GM12878 (cell line): ENCODE results near the gene UNC13D. TPM values are rescaled to one million over a fixed set of nuclear protein-coding genes. Genes with fewer than 3 reads are reported as not detected.

Source experiments
- ATAC-seq: fragments of 200-7000 bp; cut with Tn5 transposase; 3 replicates; pipeline ENCODE4 v1.9.1; 2020; ENCODE audit warnings: mild to moderate bottlenecking, moderate library complexity
- BruUV-seq: library from RNA; stranded (reverse); fragments of 400-500 nt; replicated peaks from 2 replicates; lab custom pipeline; 2021; lab: Mats Ljungman, UMichigan
- CTCF ChIA-PET: fragments of 300-600 bp; sonication (Branson Sonifier 250); formaldehyde crosslinking; extraction: SDS; loops from one replicate; lab custom pipeline; 2021; ENCODE audit warnings: inconsistent platforms; lab: Yijun Ruan, JAX
- POLR2A ChIA-PET: fragments of 350-600 bp; formaldehyde crosslinking; extraction: SDS; loops from one replicate; lab custom pipeline; 2021; ENCODE audit warnings: inconsistent platforms; lab: Charles Lee
- RAD21 ChIA-PET: fragments of 300-600 bp; sonication (Branson Sonifier 250); formaldehyde crosslinking; loops from one replicate; lab custom pipeline; 2023; ENCODE audit warnings: antibody characterized with exemption; ENCODE audit not compliant: unreplicated experiment; lab: Charles Lee
- SMC1A ChIA-PET: fragments of 300-600 bp; sonication (Branson Sonifier 250); formaldehyde crosslinking; loops from one replicate; lab custom pipeline; 2023; ENCODE audit not compliant: unreplicated experiment, uncharacterized antibody; lab: Charles Lee
- DNase-seq: peaks from one replicate; pipeline ENCODE4 v3.0.0-alpha.2; 2011; ENCODE audit warnings: low read depth, low spot score
- FAIRE-seq: peaks from 3 replicates; lab custom pipeline; 2011; peaks lifted over from hg19 to GRCh38; lab: Jason Lieb, UNC
- H2AFZ ChIP-seq: 2 replicates; pipeline ENCODE4 v1.6.0; 2011; ENCODE audit warnings: low read depth, low read length, control low read depth; ENCODE audit not compliant: control insufficient read depth
- H3K27ac ChIP-seq: 2 replicates; pipeline ENCODE4 v1.5.1; 2011; ENCODE audit warnings: control low read depth; ENCODE audit not compliant: control insufficient read depth, insufficient read depth
- H3K27me3 ChIP-seq, 2 experiments: replicated peaks in 1 of 2; 2 replicates each; pipeline versions ENCODE4 v1.6.0 to v1.6.1; 2011; ENCODE audit warnings: low read length in 1 of 2; ENCODE audit not compliant: control insufficient read depth in 2 of 2, insufficient read depth in 2 of 2
- H3K36me3 ChIP-seq, 2 experiments: 2 replicates each; pipeline ENCODE4 v1.5.1; 2011; ENCODE audit warnings: low read length in 1 of 2; ENCODE audit not compliant: control insufficient read depth in 2 of 2, insufficient read depth in 2 of 2
- H3K4me1 ChIP-seq: 2 replicates; pipeline ENCODE4 v1.6.1; 2011; ENCODE audit warnings: mild to moderate bottlenecking, low read length, moderate library complexity, mixed read lengths; ENCODE audit not compliant: control insufficient read depth, insufficient read depth
- H3K4me2 ChIP-seq: 2 replicates; pipeline ENCODE4 v1.6.0; 2011; ENCODE audit warnings: control low read depth; ENCODE audit not compliant: control insufficient read depth, insufficient read depth
- H3K4me3 ChIP-seq: fragments of 200-600 bp; sonication (generic); 2 replicates; pipeline ENCODE4 v1.5.1; 2016
- H3K79me2 ChIP-seq: 2 replicates; pipeline ENCODE4 v1.6.0; 2011; ENCODE audit warnings: low read length; ENCODE audit not compliant: control insufficient read depth, insufficient read depth
- H3K9ac ChIP-seq: 2 replicates; pipeline ENCODE4 v1.8.0; 2011; ENCODE audit warnings: low read length, control low read depth, mixed read lengths; ENCODE audit not compliant: control insufficient read depth, insufficient read depth
- H3K9me3 ChIP-seq: replicated peaks from 3 replicates; pipeline ENCODE4 v1.5.1; 2011; ENCODE audit warnings: mild to moderate bottlenecking, low read length; ENCODE audit not compliant: control insufficient read depth, insufficient read depth
- H4K20me1 ChIP-seq: 2 replicates; pipeline ENCODE4 v1.6.0; 2011; ENCODE audit not compliant: control insufficient read depth, insufficient read depth
- ESRRA ChIP-seq: IDR thresholded peaks from 2 replicates; pipeline ENCODE4 v1.6.1; 2012; ENCODE audit warnings: mild to moderate bottlenecking, low read length, improper control_type of control experiment
- KAT2A ChIP-seq: conservative IDR thresholded peaks from 2 replicates; pipeline ENCODE4 v1.6.1; 2011; ENCODE audit warnings: low read depth, low read length; ENCODE audit not compliant: control insufficient read depth
- RFX5 ChIP-seq: IDR thresholded peaks from 2 replicates; pipeline ENCODE4 v1.6.1; 2011; ENCODE audit warnings: low read depth, low read length, improper control_type of control experiment
- SMC3 ChIP-seq: IDR thresholded peaks from 2 replicates; pipeline ENCODE4 v1.6.1; 2011; ENCODE audit warnings: low read length, improper control_type of control experiment, borderline replicate concordance
- SUZ12 ChIP-seq: fragments of 200-600 bp; sonication (generic); IDR thresholded peaks from one replicate; pipeline ENCODE4 v1.6.1; 2018; ENCODE audit warnings: antibody characterized with exemption, mild to moderate bottlenecking; ENCODE audit not compliant: unreplicated experiment
- TCF12 ChIP-seq: IDR thresholded peaks from 2 replicates; pipeline ENCODE4 v1.6.1; 2011; ENCODE audit warnings: low read depth, mild to moderate bottlenecking, low read length
- WGBS: methylation state at CpG from one replicate; pipeline ENCODE4 v1.1.6; 2016; ENCODE audit warnings: low lambda C conversion rate; ENCODE audit not compliant: insufficient replicate concordance, insufficient coverage; ENCODE audit errors: missing lambda C conversion rate; 5-methylcytosine and 5-hydroxymethylcytosine counted together
- in situ Hi-C: fragments of 300-500 bp; cut with MboI; formaldehyde crosslinking; loops from 9 replicates; pipeline ENCODE4 v1.14.3; 2018; ENCODE audit warnings: mixed read lengths
- intact Hi-C: fragments of 100-400 bp; cut with micrococcal nuclease; formaldehyde crosslinking; loops from one replicate; pipeline ENCODE4 v1.14.2; 2022; ENCODE audit not compliant: unreplicated experiment
- polyA plus RNA-seq, 11 experiments: library from polyadenylated mRNA; depleted of rRNA in 4 of 11; unstranded in 6 of 11; stranded (reverse) in 5 of 11; fragments of >200 nt; fragmentation: Nextera tagmentation in 4 of 11; fragmentation: Illumina TruSeq in 1 of 11; extraction: Ambion mirVana in 4 of 11; extraction: Trizol in 1 of 11; gene quantifications; 1 replicate in 1 of 11; 2 replicates in 10 of 11; pipeline versions ENCODE4 v1.2.1 to v1.2.3, GENCODE V29; 2011 to 2016; ENCODE audit warnings: inconsistent platforms in 2 of 11, missing spikeins in 2 of 11, low read depth in 1 of 11
- total RNA-seq, 4 experiments: library from RNA; depleted of rRNA in 3 of 4; stranded (reverse); fragments of >200 nt in 3 of 4; fragmentation: Illumina TruSeq in 1 of 4; extraction: Trizol in 1 of 4; gene quantifications; 2 replicates each; pipeline versions ENCODE4 v1.2.1 to v1.2.3, GENCODE V29; 2013 to 2021
- TF ChIP-seq, protein P1 (sequence below): fragments of 450-650 bp; conservative IDR thresholded peaks from 2 replicates; pipeline ENCODE4 v1.6.1; 2017; ENCODE audit warnings: mild to moderate bottlenecking, moderate library complexity
- TF ChIP-seq, protein P2 (sequence below): IDR thresholded peaks from 2 replicates; pipeline ENCODE4 v1.6.1; 2012; ENCODE audit warnings: improper control_type of control experiment, low read depth, low read length; ENCODE audit not compliant: insufficient replicate concordance
- TF ChIP-seq, protein P3 (sequence below): fragments of 450-650 bp; IDR thresholded peaks from 2 replicates; pipeline ENCODE4 v1.6.1; 2017; ENCODE audit warnings: mild to moderate bottlenecking, moderate library complexity

Gene UNC13D
- total and polyA plus RNA-seq, 10 of the 15 experiments (the other 5 are each of a cell fraction or from before 2014, with no cell fraction given), result 0.32 to 63.9 (median 25.2) TPM

DNA sequence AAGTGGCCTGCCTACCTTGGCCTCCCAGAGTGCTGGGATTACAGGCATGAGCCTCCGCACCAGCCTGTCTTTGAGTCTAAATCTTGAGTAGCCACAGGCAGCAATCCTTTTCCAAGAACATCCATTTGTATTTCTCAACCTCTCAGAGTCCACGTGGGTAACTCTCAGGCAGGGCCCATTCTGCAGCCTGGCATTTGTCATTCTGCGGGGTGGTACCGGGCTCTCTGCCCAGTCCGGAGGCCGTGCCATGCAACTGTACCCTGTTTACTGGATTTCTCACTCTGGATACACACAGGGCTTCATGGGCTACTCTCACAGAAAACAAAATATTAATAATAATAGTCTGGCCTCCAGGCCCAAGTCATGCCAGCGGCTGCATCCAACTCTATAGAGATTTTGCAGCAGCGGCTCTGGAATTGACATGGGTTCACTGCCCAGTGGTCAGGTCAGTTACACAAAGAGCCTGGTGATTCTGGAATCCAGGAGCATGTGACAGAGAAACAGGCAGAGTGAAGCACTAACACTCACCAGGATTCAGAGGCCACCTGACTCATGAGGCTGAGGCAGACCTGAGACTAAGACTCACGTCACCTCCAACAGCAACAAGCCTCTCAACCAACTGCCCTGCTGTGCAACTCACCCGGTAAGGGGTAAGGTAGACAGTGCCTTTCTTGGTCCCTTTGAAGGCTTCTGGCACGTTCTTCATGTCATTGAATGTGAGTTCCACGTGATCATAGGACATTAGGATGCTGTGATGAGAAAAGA lies 6.9 kb upstream of the UNC13D start:
- in situ Hi-C loops (no loop called here), intact Hi-C loops (no loop called here)
- H2AFZ ChIP-seq, result no peak overlapping the region
- H3K36me3 ChIP-seq, result peaks cover 3 to 9% of the 10 kb centered on the region in 2 experiments
- ATAC-seq (no peak), DNase-seq (no peak), FAIRE-seq (no peak)
- RAD21 ChIA-PET, result interaction anchor here (1.4 to 1.6 kb wide), 2 partner anchors 87 to 97 kb away, joined by 3 read pairs; no protein-coding TSS in a partner anchor
- no peak overlapping the region for H3K9ac ChIP-seq
- no peaks in the 10 kb centered on the region for H3K9me3 ChIP-seq
- H4K20me1 ChIP-seq, result no peaks in the 10 kb centered on the region
- peaks cover 6% of the 10 kb centered on the region for H3K4me1 ChIP-seq
- SMC1A ChIA-PET, result interaction anchor here (0.7 kb wide), 1 partner anchor 10 kb away, joined by 3 read pairs; no protein-coding TSS in a partner anchor
- peaks cover 16% of the 10 kb centered on the region for H3K79me2 ChIP-seq
- no peaks in the 10 kb centered on the region for H3K27me3 ChIP-seq
- POLR2A ChIA-PET, result interaction anchor here (1.0 kb wide), 1 partner anchor 7 kb away, joined by 5 read pairs; no protein-coding TSS in a partner anchor
- no peak overlapping the region for H3K27ac ChIP-seq
- H3K4me2 ChIP-seq, result no peak overlapping the region
- 91% methylated on average over 12 of the region's 12 CpGs for WGBS
- BruUV-seq, result no TSS peak
- CTCF ChIA-PET, result interaction anchor here (0.6 to 8.7 kb wide), 3 partner anchors 7 to 410 kb away, joined by 3 to 117 read pairs (median 4); partner anchors contain the start of gene WBP2
- no peak overlapping the region for H3K4me3 ChIP-seq
- TF ChIP-seq, protein P1, sequence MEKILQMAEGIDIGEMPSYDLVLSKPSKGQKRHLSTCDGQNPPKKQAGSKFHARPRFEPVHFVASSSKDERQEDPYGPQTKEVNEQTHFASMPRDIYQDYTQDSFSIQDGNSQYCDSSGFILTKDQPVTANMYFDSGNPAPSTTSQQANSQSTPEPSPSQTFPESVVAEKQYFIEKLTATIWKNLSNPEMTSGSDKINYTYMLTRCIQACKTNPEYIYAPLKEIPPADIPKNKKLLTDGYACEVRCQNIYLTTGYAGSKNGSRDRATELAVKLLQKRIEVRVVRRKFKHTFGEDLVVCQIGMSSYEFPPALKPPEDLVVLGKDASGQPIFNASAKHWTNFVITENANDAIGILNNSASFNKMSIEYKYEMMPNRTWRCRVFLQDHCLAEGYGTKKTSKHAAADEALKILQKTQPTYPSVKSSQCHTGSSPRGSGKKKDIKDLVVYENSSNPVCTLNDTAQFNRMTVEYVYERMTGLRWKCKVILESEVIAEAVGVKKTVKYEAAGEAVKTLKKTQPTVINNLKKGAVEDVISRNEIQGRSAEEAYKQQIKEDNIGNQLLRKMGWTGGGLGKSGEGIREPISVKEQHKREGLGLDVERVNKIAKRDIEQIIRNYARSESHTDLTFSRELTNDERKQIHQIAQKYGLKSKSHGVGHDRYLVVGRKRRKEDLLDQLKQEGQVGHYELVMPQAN, result no peak
- TF ChIP-seq TCF12, result no peak
- TF ChIP-seq, protein P2, sequence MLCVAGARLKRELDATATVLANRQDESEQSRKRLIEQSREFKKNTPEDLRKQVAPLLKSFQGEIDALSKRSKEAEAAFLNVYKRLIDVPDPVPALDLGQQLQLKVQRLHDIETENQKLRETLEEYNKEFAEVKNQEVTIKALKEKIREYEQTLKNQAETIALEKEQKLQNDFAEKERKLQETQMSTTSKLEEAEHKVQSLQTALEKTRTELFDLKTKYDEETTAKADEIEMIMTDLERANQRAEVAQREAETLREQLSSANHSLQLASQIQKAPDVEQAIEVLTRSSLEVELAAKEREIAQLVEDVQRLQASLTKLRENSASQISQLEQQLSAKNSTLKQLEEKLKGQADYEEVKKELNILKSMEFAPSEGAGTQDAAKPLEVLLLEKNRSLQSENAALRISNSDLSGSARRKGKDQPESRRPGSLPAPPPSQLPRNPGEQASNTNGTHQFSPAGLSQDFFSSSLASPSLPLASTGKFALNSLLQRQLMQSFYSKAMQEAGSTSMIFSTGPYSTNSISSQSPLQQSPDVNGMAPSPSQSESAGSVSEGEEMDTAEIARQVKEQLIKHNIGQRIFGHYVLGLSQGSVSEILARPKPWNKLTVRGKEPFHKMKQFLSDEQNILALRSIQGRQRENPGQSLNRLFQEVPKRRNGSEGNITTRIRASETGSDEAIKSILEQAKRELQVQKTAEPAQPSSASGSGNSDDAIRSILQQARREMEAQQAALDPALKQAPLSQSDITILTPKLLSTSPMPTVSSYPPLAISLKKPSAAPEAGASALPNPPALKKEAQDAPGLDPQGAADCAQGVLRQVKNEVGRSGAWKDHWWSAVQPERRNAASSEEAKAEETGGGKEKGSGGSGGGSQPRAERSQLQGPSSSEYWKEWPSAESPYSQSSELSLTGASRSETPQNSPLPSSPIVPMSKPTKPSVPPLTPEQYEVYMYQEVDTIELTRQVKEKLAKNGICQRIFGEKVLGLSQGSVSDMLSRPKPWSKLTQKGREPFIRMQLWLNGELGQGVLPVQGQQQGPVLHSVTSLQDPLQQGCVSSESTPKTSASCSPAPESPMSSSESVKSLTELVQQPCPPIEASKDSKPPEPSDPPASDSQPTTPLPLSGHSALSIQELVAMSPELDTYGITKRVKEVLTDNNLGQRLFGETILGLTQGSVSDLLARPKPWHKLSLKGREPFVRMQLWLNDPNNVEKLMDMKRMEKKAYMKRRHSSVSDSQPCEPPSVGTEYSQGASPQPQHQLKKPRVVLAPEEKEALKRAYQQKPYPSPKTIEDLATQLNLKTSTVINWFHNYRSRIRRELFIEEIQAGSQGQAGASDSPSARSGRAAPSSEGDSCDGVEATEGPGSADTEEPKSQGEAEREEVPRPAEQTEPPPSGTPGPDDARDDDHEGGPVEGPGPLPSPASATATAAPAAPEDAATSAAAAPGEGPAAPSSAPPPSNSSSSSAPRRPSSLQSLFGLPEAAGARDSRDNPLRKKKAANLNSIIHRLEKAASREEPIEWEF, result no peak
- no peak for TF ChIP-seq ESRRA
- no peak for TF ChIP-seq SUZ12
- TF ChIP-seq KAT2A, result no peak
- no peak for TF ChIP-seq SMC3
- no peak for TF ChIP-seq RFX5
- TF ChIP-seq, protein P3, sequence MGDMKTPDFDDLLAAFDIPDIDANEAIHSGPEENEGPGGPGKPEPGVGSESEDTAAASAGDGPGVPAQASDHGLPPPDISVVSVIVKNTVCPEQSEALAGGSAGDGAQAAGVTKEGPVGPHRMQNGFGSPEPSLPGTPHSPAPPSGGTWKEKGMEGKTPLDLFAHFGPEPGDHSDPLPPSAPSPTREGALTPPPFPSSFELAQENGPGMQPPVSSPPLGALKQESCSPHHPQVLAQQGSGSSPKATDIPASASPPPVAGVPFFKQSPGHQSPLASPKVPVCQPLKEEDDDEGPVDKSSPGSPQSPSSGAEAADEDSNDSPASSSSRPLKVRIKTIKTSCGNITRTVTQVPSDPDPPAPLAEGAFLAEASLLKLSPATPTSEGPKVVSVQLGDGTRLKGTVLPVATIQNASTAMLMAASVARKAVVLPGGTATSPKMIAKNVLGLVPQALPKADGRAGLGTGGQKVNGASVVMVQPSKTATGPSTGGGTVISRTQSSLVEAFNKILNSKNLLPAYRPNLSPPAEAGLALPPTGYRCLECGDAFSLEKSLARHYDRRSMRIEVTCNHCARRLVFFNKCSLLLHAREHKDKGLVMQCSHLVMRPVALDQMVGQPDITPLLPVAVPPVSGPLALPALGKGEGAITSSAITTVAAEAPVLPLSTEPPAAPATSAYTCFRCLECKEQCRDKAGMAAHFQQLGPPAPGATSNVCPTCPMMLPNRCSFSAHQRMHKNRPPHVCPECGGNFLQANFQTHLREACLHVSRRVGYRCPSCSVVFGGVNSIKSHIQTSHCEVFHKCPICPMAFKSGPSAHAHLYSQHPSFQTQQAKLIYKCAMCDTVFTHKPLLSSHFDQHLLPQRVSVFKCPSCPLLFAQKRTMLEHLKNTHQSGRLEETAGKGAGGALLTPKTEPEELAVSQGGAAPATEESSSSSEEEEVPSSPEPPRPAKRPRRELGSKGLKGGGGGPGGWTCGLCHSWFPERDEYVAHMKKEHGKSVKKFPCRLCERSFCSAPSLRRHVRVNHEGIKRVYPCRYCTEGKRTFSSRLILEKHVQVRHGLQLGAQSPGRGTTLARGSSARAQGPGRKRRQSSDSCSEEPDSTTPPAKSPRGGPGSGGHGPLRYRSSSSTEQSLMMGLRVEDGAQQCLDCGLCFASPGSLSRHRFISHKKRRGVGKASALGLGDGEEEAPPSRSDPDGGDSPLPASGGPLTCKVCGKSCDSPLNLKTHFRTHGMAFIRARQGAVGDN, result no peak
